Tibial nerve (tissue), 4 donors: Measurements from ENCODE around the gene ARSG. TPM values are rescaled to one million over a fixed set of nuclear protein-coding genes. Genes with fewer than 3 reads are reported as not detected.

ENCODE experiments used
- DNase-seq, 2 donors: peaks; one replicate each; pipeline ENCODE4 v3.0.0-alpha.2; 2019; ENCODE audit warnings: low spot score in 2 of 2
- H3K27ac ChIP-seq, 4 donors: fragments of 200-600 bp; sonication (generic) in 3 of 4; one replicate each; pipeline ENCODE4 v1.5.1; 2017 to 2019; ENCODE audit warnings: mild to moderate bottlenecking in 1 of 4
- H3K27me3 ChIP-seq, 2 donors: fragments of 200-600 bp; sonication (generic) in 1 of 2; one replicate each; pipeline versions ENCODE4 v1.5.1 to v1.6.0; 2017 to 2019
- H3K36me3 ChIP-seq, 3 donors: fragments of 200-600 bp; sonication (generic); one replicate each; pipeline ENCODE4 v1.5.1; 2018 to 2019
- H3K4me1 ChIP-seq, 4 donors: fragments of 200-600 bp; sonication (generic) in 3 of 4; one replicate each; pipeline ENCODE4 v1.5.1; 2017 to 2019
- H3K4me3 ChIP-seq, 4 donors: fragments of 200-600 bp; sonication (generic) in 3 of 4; one replicate each; pipeline ENCODE4 v1.5.1; 2017 to 2019; ENCODE audit warnings: mild to moderate bottlenecking in 1 of 4, moderate library complexity in 1 of 4
- H3K9me3 ChIP-seq, 4 donors: fragments of 200-600 bp; sonication (generic) in 3 of 4; one replicate each; pipeline ENCODE4 v1.5.1; 2017 to 2019
- CTCF ChIP-seq, 5 experiments: fragments of 200-600 bp in 3 of 5; fragments of 450-650 bp in 2 of 5; sonication (generic) in 3 of 5; IDR thresholded peaks; one replicate each; pipeline ENCODE4 v1.5.1; 2016 to 2019; ENCODE audit warnings: antibody characterized with exemption in 5 of 5, mild to moderate bottlenecking in 3 of 5, moderate library complexity in 2 of 5
- EP300 ChIP-seq, 2 donors: sonication (generic); formaldehyde crosslinking; IDR thresholded peaks; one replicate each; pipeline ENCODE4 v1.6.1; 2017; ENCODE audit warnings: antibody characterized with exemption in 2 of 2, mild to moderate bottlenecking in 1 of 2
- POLR2A ChIP-seq, 2 donors: fragments of 450-650 bp; IDR thresholded peaks; one replicate each; pipeline ENCODE4 v1.6.1; 2017; ENCODE audit warnings: antibody characterized with exemption in 2 of 2, mild to moderate bottlenecking in 2 of 2, moderate library complexity in 2 of 2
- WGBS, 2 donors: methylation state at CpG; one replicate each; pipeline ENCODE4 v1.1.5; 2018; 5-methylcytosine and 5-hydroxymethylcytosine counted together
- total RNA-seq, 4 donors: library from RNA; depleted of rRNA; stranded (reverse); fragments of >200 nt; gene quantifications; one replicate each; pipeline ENCODE4 v1.1.0, GENCODE V29; 2016

The ARSG gene
- total RNA-seq, 4 donors from 2014 or later = 2.1 to 11.4 (median 4.1) TPM

- Histone ChIP-seq H3K4me3 (no peak overlapping the region), H3K4me1 (no peaks in the 10 kb centered on the region), H3K9me3 (peaks cover 0 to 12% (median 2%) of the 10 kb centered on the region in 4 donors), H3K36me3 (peaks cover 0 to 36% (median 0%) of the 10 kb centered on the region in 3 donors), H3K27me3 (no peaks in the 10 kb centered on the region), H3K27ac (peak overlapping the region in 1 of 4 donors; percentile 50)
- TF ChIP-seq EP300 (IDR thresholded peaks at IDR 0.05) (no peak), POLR2A (IDR thresholded peaks at IDR 0.05) (no peak), CTCF (IDR thresholded peaks at IDR 0.05) (no peak)
- no peak for DNase-seq
- 72 to 83% methylated on average over 16 of the region's 16 CpGs for WGBS, 2 donors
These were observed 100.4 kb downstream of the ARSG start for GRCh38 chr17:68391561-68392268.

GRCh38 chr17:68394608-68395331 lies 103.5 kb downstream of the ARSG start:
- Histone ChIP-seq H3K27me3 (no peaks in the 10 kb centered on the region), H3K27ac (no peak overlapping the region), H3K4me1 (peaks cover 0 to 12% (median 0%) of the 10 kb centered on the region in 4 donors), H3K9me3 (peaks cover 0 to 12% (median 2%) of the 10 kb centered on the region in 4 donors), H3K36me3 (peaks cover 0 to 43% (median 0%) of the 10 kb centered on the region in 3 donors), H3K4me3 (no peak overlapping the region)
- TF ChIP-seq EP300 (IDR thresholded peaks at IDR 0.05) (no peak), CTCF (IDR thresholded peaks at IDR 0.05) (no peak), POLR2A (IDR thresholded peaks at IDR 0.05) (no peak)
- 79 to 91% methylated on average over 12 of the region's 12 CpGs for WGBS, 2 donors
- no peak for DNase-seq

- Histone ChIP-seq H3K27me3 (no peaks in the 10 kb centered on the region), H3K4me1 (peaks cover 0 to 13% (median 0%) of the 10 kb centered on the region in 4 donors), H3K9me3 (peaks cover 0 to 12% (median 2%) of the 10 kb centered on the region in 4 donors), H3K4me3 (no peak overlapping the region), H3K36me3 (peaks cover 0 to 43% (median 0%) of the 10 kb centered on the region in 3 donors), H3K27ac (no peak overlapping the region)
- TF ChIP-seq EP300 (IDR thresholded peaks at IDR 0.05) (no peak), POLR2A (IDR thresholded peaks at IDR 0.05) (no peak), CTCF (IDR thresholded peaks at IDR 0.05) (no peak)
- DNase-seq = no peak
- 60 to 72% methylated on average over 10 of the region's 10 CpGs for WGBS, 2 donors
These were observed 105.2 kb downstream of the ARSG start for GRCh38 chr17:68396226-68397107.

GRCh38 chr17:68397108-68397536 lies 105.8 kb downstream of the ARSG start:
- WGBS, 2 donors = 72 to 80% methylated on average over 7 of the region's 7 CpGs
- peaks cover 0 to 38% (median 0%) of the 10 kb centered on the region in 3 donors for H3K36me3 ChIP-seq
- H3K27ac ChIP-seq = no peak overlapping the region
- no peak for TF ChIP-seq CTCF (IDR thresholded peaks at IDR 0.05)
- no peak for TF ChIP-seq EP300 (IDR thresholded peaks at IDR 0.05)
- TF ChIP-seq POLR2A (IDR thresholded peaks at IDR 0.05) = no peak
- H3K4me3 ChIP-seq = no peak overlapping the region
- H3K9me3 ChIP-seq = peaks cover 0 to 12% (median 2%) of the 10 kb centered on the region in 4 donors
- no peak for DNase-seq
- H3K27me3 ChIP-seq = no peaks in the 10 kb centered on the region
- H3K4me1 ChIP-seq = peaks cover 0 to 13% (median 0%) of the 10 kb centered on the region in 4 donors
